GM12864 (cell line): ENCODE measurements around the gene MXRA5.

Experiments used
- DNase-seq: peaks from one replicate; pipeline ENCODE4 v3.0.0-alpha.2; 2011; ENCODE audit warnings: low read depth
- H3K4me3 ChIP-seq: 2 replicates; pipeline ENCODE4 v1.5.1; 2011; ENCODE audit warnings: mild to moderate bottlenecking, low read depth, low read length, control low read depth
- TF ChIP-seq, protein P1 (sequence below): IDR thresholded peaks from 2 replicates; pipeline ENCODE4 v1.5.1; 2011; ENCODE audit warnings: low read depth, mild to moderate bottlenecking, moderate library complexity, low read length, control low read depth, inconsistent platforms; ENCODE audit errors: missing control alignments

Gene MXRA5

DNA sequence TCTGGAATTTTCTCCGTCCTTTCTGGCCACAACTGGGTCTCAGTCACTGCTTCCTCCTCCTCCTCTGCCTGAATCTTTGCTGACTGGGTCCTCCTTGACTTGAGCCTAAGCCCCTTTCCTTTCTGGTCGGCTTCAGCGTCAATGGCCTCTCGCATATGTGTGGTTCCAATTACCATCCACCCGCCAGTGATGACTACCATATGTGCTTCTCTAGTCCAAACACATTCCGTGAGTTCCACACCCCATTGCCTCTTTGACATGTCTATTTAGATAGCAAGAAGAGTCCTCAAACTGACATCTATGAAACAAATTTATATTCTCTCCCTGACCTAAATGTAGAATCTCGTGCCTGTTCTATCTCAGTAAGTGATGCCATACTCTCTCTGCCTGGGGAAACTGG is 19.8 kb downstream of the MXRA5 start:
- TF ChIP-seq, protein P1, sequence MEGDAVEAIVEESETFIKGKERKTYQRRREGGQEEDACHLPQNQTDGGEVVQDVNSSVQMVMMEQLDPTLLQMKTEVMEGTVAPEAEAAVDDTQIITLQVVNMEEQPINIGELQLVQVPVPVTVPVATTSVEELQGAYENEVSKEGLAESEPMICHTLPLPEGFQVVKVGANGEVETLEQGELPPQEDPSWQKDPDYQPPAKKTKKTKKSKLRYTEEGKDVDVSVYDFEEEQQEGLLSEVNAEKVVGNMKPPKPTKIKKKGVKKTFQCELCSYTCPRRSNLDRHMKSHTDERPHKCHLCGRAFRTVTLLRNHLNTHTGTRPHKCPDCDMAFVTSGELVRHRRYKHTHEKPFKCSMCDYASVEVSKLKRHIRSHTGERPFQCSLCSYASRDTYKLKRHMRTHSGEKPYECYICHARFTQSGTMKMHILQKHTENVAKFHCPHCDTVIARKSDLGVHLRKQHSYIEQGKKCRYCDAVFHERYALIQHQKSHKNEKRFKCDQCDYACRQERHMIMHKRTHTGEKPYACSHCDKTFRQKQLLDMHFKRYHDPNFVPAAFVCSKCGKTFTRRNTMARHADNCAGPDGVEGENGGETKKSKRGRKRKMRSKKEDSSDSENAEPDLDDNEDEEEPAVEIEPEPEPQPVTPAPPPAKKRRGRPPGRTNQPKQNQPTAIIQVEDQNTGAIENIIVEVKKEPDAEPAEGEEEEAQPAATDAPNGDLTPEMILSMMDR: no peak
- DNase-seq: no peak
- no peak overlapping the region for H3K4me3 ChIP-seq

DNA sequence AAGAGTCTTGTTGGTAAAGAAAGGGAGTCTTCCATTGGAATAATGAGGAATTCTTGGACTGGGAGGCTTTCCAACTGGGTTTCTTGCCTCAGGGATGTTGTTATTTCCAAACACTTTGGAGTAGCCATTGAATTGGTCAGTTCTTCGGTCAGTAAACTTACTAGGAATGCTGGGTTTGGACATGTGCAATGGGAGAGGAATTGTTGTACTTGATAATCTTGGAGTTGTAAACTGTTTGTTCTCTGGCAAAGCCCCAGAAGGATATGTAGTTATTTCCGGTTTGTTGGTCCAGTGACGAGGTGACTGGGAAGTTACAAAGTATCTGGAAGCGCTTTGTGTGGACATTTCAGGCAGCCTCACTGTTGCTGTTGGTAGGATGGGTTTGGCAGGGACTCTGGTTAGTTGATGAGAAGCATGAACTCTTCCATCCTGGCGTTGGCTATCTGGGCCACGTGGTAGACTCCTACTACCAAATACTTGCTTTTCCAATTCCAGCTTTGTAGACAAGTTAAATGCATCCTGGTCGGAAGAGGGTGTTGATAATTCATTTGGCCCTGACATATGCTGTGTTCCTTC is 25.9 kb downstream of the MXRA5 start:
- no peak overlapping the region for H3K4me3 ChIP-seq
- TF ChIP-seq, protein P1: no peak
- no peak for DNase-seq

DNA sequence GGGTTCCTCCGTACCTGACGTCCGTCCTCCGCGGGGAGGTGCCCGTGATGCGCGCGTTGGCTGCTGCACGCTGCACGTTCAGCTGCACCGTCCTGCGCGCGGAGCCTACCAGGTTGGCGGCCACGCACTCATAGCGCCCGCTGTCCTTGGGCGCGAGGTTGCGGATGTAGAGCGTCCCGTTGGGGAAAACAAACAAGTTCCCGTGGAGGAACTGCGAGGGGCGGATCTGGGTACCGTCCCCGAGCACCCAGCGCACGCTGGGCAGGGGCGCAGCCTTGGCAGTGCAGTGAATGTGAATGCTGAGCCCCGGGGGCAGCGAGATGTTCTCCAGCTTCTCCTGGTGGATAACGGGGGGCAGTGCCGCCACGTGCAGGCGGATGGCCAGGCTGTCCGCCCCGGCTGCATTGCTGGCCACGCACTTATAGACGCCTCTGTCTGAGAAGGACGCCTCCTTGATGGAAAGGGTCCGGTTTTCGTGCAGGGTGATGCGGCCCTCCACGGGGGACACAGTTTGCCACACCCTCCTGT is 29.2 kb downstream of the MXRA5 start:
- DNase-seq: no peak
- no peak overlapping the region for H3K4me3 ChIP-seq
- TF ChIP-seq, protein P1: no peak

DNA sequence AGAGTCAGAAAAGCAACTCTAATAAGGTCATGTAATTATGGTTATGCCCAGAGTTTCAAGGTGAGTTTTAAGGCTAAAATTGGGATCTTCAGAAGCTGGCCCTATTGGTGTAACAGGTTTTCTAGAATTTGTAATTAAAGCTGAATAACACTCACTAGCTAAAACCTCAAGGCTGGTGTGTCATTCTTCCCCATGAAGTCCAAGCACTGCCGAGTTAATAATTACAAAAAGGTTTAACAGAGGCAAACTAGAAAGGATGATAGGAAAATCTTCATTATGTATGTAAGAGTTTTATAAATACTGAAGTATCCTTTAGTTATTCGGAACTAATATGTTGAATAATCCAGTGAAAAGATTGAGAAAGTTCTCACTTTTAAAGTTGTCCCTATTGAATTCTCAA is 34.3 kb downstream of the MXRA5 start:
- no peak overlapping the region for H3K4me3 ChIP-seq
- TF ChIP-seq, protein P1: no peak
- no peak for DNase-seq

DNA sequence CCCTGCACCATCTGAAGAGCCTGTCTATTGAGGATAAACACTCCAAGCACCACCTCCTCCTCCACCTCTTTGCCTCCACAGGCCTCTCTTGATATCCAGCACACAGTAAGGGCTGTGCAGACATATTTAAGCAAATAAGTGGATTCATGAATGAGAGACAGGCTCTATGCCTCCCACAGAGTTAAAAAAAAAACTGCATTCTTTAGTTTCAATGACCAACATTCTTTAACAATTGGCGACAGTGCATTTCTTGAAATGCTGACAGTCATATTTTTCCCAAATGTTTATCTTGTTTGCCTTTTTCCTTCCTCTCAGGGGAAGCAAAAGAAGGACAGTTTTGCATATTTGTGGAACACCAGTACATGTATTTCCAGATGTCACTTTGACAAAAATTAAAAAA is 38.6 kb downstream of the MXRA5 start:
- TF ChIP-seq, protein P1: no peak
- H3K4me3 ChIP-seq: no peak overlapping the region
- no peak for DNase-seq

GRCh38 chrX:3299636-3300035 is 46.8 kb downstream of the MXRA5 start:
- H3K4me3 ChIP-seq: no peak overlapping the region
- DNase-seq: no peak
- TF ChIP-seq, protein P1: no peak

- no peak overlapping the region for H3K4me3 ChIP-seq
- no peak for DNase-seq
- TF ChIP-seq, protein P1: no peak
Measured at GRCh38 chrX:3295731-3296130, 50.7 kb downstream of the MXRA5 start.
